ENCODE measurements around the gene CCDC30. TPM values are rescaled to one million over a fixed set of nuclear protein-coding genes. Genes with fewer than 3 reads are reported as not detected.
A peak's percentile ranks its signal among the peaks of the same experiment; 100 is the strongest.

The CCDC30 gene
- total RNA-seq, 1 donor from 2014 or later: 3.4 TPM

DNA sequence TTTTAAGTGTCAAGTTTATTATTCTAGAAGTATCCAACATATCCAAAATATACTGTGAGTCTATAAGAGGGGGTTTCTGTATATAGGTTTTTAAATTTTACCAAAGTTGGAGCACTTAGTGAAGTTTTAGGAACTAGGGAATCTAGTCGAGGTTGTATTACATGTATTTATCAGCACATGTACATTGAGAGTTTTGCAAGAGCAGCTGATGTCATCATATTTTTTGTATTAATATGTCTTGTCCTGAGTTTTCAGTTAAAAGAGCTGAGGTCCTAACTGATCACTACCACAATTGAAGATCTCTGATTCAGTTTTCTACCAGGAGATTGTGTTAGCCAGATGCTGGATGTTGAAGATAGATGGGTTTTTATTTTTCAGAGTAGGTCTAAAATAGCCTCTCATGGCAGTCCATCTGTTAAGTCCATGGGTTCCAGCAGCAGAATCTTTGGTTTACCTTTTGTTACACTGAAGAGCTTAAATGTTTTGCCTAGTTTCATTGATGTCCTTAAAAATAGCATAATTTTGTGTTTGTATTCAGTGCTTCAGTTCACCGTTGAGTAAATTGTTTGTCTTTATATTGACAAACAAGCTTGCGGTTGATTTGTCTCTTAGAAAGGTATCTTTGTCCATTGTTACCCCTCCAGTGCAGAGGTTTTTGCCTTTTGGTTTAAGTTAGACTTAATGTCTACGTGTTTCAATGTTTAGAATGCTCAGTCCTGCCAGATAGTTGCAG is 235.2 kb downstream of the CCDC30 start:
- peaks cover 67% of the 10 kb centered on the region for H3K36me3 Mint-ChIP-seq (ENCODE audit: low read depth, unreplicated experiment)
- DNase-seq (ENCODE audit: low spot score): no peak
- peak overlapping the region; percentile 26 for H3K4me3 Mint-ChIP-seq (ENCODE audit: unreplicated experiment)
- no peaks in the 10 kb centered on the region for H3K9me3 Mint-ChIP-seq (ENCODE audit: unreplicated experiment)
- peak overlapping the region; percentile 10 for H3K27ac Mint-ChIP-seq (ENCODE audit: unreplicated experiment)
- H3K27me3 Mint-ChIP-seq (ENCODE audit: unreplicated experiment): peaks cover 2% of the 10 kb centered on the region
- no peaks in the 10 kb centered on the region for H3K4me1 Mint-ChIP-seq (ENCODE audit: unreplicated experiment)
- TF ChIP-seq, protein P1, sequence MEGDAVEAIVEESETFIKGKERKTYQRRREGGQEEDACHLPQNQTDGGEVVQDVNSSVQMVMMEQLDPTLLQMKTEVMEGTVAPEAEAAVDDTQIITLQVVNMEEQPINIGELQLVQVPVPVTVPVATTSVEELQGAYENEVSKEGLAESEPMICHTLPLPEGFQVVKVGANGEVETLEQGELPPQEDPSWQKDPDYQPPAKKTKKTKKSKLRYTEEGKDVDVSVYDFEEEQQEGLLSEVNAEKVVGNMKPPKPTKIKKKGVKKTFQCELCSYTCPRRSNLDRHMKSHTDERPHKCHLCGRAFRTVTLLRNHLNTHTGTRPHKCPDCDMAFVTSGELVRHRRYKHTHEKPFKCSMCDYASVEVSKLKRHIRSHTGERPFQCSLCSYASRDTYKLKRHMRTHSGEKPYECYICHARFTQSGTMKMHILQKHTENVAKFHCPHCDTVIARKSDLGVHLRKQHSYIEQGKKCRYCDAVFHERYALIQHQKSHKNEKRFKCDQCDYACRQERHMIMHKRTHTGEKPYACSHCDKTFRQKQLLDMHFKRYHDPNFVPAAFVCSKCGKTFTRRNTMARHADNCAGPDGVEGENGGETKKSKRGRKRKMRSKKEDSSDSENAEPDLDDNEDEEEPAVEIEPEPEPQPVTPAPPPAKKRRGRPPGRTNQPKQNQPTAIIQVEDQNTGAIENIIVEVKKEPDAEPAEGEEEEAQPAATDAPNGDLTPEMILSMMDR (IDR thresholded peaks at IDR 0.05; ENCODE audit: unreplicated experiment): no peak

DNA sequence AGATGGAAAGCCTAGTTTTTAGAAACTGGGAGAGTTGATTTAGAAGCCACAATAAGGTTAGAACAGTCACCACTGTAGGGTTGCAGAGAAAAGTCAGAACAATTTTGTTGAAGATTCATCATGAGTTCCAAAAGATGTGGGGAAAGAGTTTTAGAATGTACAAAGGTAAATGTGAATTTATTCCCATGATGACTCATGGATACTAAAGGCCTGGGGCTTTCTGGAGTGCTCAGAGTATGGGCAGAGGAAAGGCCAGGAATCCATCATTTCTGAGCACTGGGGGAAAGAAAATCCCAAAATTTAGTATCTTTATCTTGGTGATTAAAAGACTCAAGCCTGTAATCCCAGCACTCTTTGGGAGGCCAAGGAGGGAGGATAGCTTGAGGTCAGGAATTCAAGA is 236.9 kb downstream of the CCDC30 start:
- H3K9me3 Mint-ChIP-seq (ENCODE audit: unreplicated experiment): no peaks in the 10 kb centered on the region
- peaks cover 2% of the 10 kb centered on the region for H3K27me3 Mint-ChIP-seq (ENCODE audit: unreplicated experiment)
- no peak overlapping the region for H3K27ac Mint-ChIP-seq (ENCODE audit: unreplicated experiment)
- H3K36me3 Mint-ChIP-seq (ENCODE audit: low read depth, unreplicated experiment): peaks cover 76% of the 10 kb centered on the region
- no peaks in the 10 kb centered on the region for H3K4me1 Mint-ChIP-seq (ENCODE audit: unreplicated experiment)
- no peak for DNase-seq (ENCODE audit: low spot score)
- TF ChIP-seq, protein P1 (IDR thresholded peaks at IDR 0.05; ENCODE audit: unreplicated experiment): no peak
- no peak overlapping the region for H3K4me3 Mint-ChIP-seq (ENCODE audit: unreplicated experiment)

DNA sequence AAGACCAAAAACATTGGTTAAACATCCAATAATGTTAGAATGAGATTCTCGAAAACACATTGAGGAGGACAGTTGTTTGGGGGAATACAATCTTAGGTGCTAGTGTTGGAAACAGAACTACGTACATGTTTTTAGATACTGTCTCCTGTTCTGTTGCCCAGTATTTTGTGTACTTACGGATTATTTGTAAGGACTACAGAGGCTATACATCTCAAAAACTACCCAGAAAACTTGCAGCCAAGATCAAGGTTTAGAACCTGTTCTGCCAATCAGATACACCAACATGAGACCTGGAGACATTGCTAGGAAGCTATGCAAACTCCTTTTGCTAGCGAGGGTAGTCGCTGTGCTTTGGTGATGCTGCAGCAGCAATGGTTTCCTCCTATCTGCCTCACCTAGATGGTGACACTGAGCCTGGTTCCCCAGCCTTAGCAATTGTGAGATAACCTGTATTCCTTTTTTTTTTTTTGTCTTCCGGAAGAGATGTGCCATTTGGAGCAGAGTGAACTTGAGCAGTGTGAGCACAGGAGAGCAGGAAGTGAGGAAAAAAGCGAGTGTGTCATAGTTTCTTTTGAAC is 240.9 kb downstream of the CCDC30 start:
- TF ChIP-seq, protein P1 (IDR thresholded peaks at IDR 0.05; ENCODE audit: unreplicated experiment): no peak
- Mint-ChIP-seq H3K4me3 (ENCODE audit: unreplicated experiment) (no peak overlapping the region), H3K36me3 (ENCODE audit: low read depth, unreplicated experiment) (peaks cover 57% of the 10 kb centered on the region), H3K9me3 (ENCODE audit: unreplicated experiment) (no peaks in the 10 kb centered on the region), H3K4me1 (ENCODE audit: unreplicated experiment) (no peaks in the 10 kb centered on the region), H3K27me3 (ENCODE audit: unreplicated experiment) (peaks cover 2% of the 10 kb centered on the region), H3K27ac (ENCODE audit: unreplicated experiment) (no peak overlapping the region)
- no peak for DNase-seq (ENCODE audit: low spot score)

Other genes starting within 250 kb of the CCDC30 start
- 65.9 TPM for gene FOXJ3, start 128.1 kb upstream of the CCDC30 start, total RNA-seq (ENCODE audit: unreplicated experiment)
- gene RIMKLA, start 82.5 kb upstream of the CCDC30 start, total RNA-seq (ENCODE audit: unreplicated experiment): 0.10 TPM
- gene ZMYND12, start 7.3 kb upstream of the CCDC30 start, total RNA-seq (ENCODE audit: unreplicated experiment): 1.1 TPM
- gene PPCS, start 6.7 kb upstream of the CCDC30 start, total RNA-seq (ENCODE audit: unreplicated experiment): 32.2 TPM
- 37.4 TPM for gene PPIH, start 195.1 kb downstream of the CCDC30 start, total RNA-seq (ENCODE audit: unreplicated experiment)
- 741 TPM for gene YBX1, start 219.1 kb downstream of the CCDC30 start, total RNA-seq (ENCODE audit: unreplicated experiment)

All from endothelial cell (in vitro differentiated cells).